SHP77 treated with DMSO at 0.1 percent for 48 hours (cell line): ENCODE data around the gene TRIM8.

Source experiments
- DNase-seq: peaks from one replicate; lab custom pipeline; 2025; lab: John Stamatoyannopoulos, UW

TRIM8 gene

GRCh38 chr10:102644066-102644645 lies at the start of gene TRIM8:
Gene TRIM8, plus strand, starts transcription at chr10:102644479. Its CDS starts 139 bp downstream, at chr10:102644618.
- no peak for DNase-seq

- no peak for DNase-seq
These were observed 49.0 kb upstream of the TRIM8 start for GRCh38 chr10:102595293-102595692.

GRCh38 chr10:102595897-102596296 lies 48.4 kb upstream of the TRIM8 start:
- DNase-seq, result no peak

- no peak for DNase-seq
These were observed 47.7 kb upstream of the TRIM8 start for GRCh38 chr10:102596506-102596971.

GRCh38 chr10:102597131-102597991 lies 46.9 kb upstream of the TRIM8 start:
- no peak for DNase-seq

- no peak for DNase-seq
These were observed 46.0 kb upstream of the TRIM8 start for GRCh38 chr10:102598243-102598642.

GRCh38 chr10:102599565-102600327 lies 44.5 kb upstream of the TRIM8 start:
- no peak for DNase-seq

- no peak for DNase-seq
These were observed 43.5 kb upstream of the TRIM8 start for GRCh38 chr10:102600816-102601215.

- no peak for DNase-seq
These were observed 42.6 kb upstream of the TRIM8 start for GRCh38 chr10:102601639-102602038.

GRCh38 chr10:102602272-102603045 lies 41.8 kb upstream of the TRIM8 start:
- no peak for DNase-seq

GRCh38 chr10:102603946-102604345 lies 40.3 kb upstream of the TRIM8 start:
- no peak for DNase-seq

GRCh38 chr10:102604439-102604841 lies 39.8 kb upstream of the TRIM8 start:
- DNase-seq, result no peak

- DNase-seq, result no peak
These were observed 38.6 kb upstream of the TRIM8 start for GRCh38 chr10:102605712-102606111.

GRCh38 chr10:102608487-102608886 lies 35.8 kb upstream of the TRIM8 start:
- no peak for DNase-seq

GRCh38 chr10:102610441-102610887 lies 33.8 kb upstream of the TRIM8 start:
- DNase-seq, result no peak

GRCh38 chr10:102611514-102612087 lies 32.7 kb upstream of the TRIM8 start:
- DNase-seq, result no peak

- DNase-seq, result no peak
These were observed 31.4 kb upstream of the TRIM8 start for GRCh38 chr10:102612964-102613275.

GRCh38 chr10:102613286-102613685 lies 31.0 kb upstream of the TRIM8 start:
- no peak for DNase-seq

GRCh38 chr10:102613785-102614184 lies 30.5 kb upstream of the TRIM8 start:
- DNase-seq, result no peak

GRCh38 chr10:102614888-102615287 lies 29.4 kb upstream of the TRIM8 start:
- no peak for DNase-seq

- no peak for DNase-seq
These were observed 28.9 kb upstream of the TRIM8 start for GRCh38 chr10:102615361-102615760.
